GM12891 (cell line): ENCODE results near the gene DUSP8.

Source experiments
- PAX5 ChIP-seq: IDR thresholded peaks from 2 replicates; pipeline ENCODE4 v1.6.1; 2011; ENCODE audit warnings: low read length, moderate library complexity, mild to moderate bottlenecking; ENCODE audit not compliant: insufficient read depth, severe bottlenecking
- POLR2A ChIP-seq: IDR thresholded peaks from 2 replicates; pipeline ENCODE4 v1.6.1; 2011; ENCODE audit warnings: low read depth, low read length, control low read depth
- POLR2AphosphoS5 ChIP-seq: IDR thresholded peaks from 2 replicates; pipeline ENCODE4 v1.6.1; 2011; ENCODE audit warnings: low read depth, low read length, control low read depth
- POU2F2 ChIP-seq: IDR thresholded peaks from 2 replicates; pipeline ENCODE4 v1.6.1; 2011; ENCODE audit warnings: low read depth, mild to moderate bottlenecking, control low read depth, low read length, moderate library complexity
- SPI1 ChIP-seq: IDR thresholded peaks from 2 replicates; pipeline ENCODE4 v1.6.1; 2011; ENCODE audit warnings: low read depth, low read length, control low read depth
- TAF1 ChIP-seq: IDR thresholded peaks from 2 replicates; pipeline ENCODE4 v1.6.1; 2011; ENCODE audit warnings: low read depth, low read length, control low read depth

- TF ChIP-seq TAF1 (no peak), POLR2AphosphoS5 (no peak), POLR2A (no peak), SPI1 (no peak), POU2F2 (no peak), PAX5 (no peak)
These were observed 42.8 kb downstream of the DUSP8 start for GRCh38 chr11:1529286-1529685.
